ENCODE data around the gene GC.

- no peak for TF ChIP-seq CTCF (IDR thresholded peaks at IDR 0.05; ENCODE audit: low read depth, low read length, poor library complexity, severe bottlenecking)
- TF ChIP-seq EZH2phosphoT487 (IDR thresholded peaks at IDR 0.05; ENCODE audit: borderline replicate concordance, low read length), result no peak
Measured at GRCh38 chr4:71777891-71778290, 6.0 kb downstream of the GC start.

Data from DOHH2 (cell line).